HepG2 (cell line): ENCODE results near the gene UTP15. TPM values are rescaled to one million over a fixed set of nuclear protein-coding genes. Genes with fewer than 3 reads are reported as not detected.
A peak's percentile ranks its signal among the peaks of the same experiment; 100 is the strongest.

Experiments used
- GATAD1 ChIP-seq: IDR thresholded peaks from 2 replicates; pipeline ENCODE4 v1.6.1; 2016; ENCODE audit warnings: missing genetic modification reagents, missing compliant biosample characterization
- GFI1 ChIP-seq: sonication (generic); formaldehyde crosslinking; IDR thresholded peaks from 2 replicates; pipeline ENCODE4 v1.5.0; 2020; ENCODE audit warnings: missing genetic modification reagents, mild to moderate bottlenecking, borderline replicate concordance
- GPBP1L1 ChIP-seq: sonication (generic); formaldehyde crosslinking; IDR thresholded peaks from 2 replicates; pipeline ENCODE4 v1.5.0; 2020; ENCODE audit warnings: mild to moderate bottlenecking, missing genetic modification reagents
- HOXD1 ChIP-seq: sonication (generic); formaldehyde crosslinking; IDR thresholded peaks from 2 replicates; pipeline ENCODE4 v1.5.0; 2020; ENCODE audit warnings: missing genetic modification reagents
- NR1H2 ChIP-seq: sonication (generic); formaldehyde crosslinking; IDR thresholded peaks from 2 replicates; pipeline ENCODE4 v1.8.1; 2022; ENCODE audit warnings: low read depth, missing genetic modification reagents, borderline replicate concordance
- NR3C1 ChIP-seq: sonication (generic); formaldehyde crosslinking; IDR thresholded peaks from 2 replicates; pipeline ENCODE4 v1.4.0; 2020; ENCODE audit warnings: missing genetic modification reagents
- POLR2G ChIP-seq: fragments of 200-400 bp; formaldehyde crosslinking; IDR thresholded peaks from 2 replicates; pipeline ENCODE4 v1.6.1; 2018; ENCODE audit warnings: mild to moderate bottlenecking, low read depth, low read length, moderate library complexity
- PRDM10 ChIP-seq: sonication (generic); formaldehyde crosslinking; IDR thresholded peaks from 2 replicates; pipeline ENCODE4 v1.4.0; 2020; ENCODE audit warnings: low read depth, missing genetic modification reagents
- SOX5 ChIP-seq: IDR thresholded peaks from 2 replicates; pipeline ENCODE4 v1.6.1; 2016; ENCODE audit warnings: borderline replicate concordance
- SPEN ChIP-seq: sonication (generic); formaldehyde crosslinking; IDR thresholded peaks from 2 replicates; pipeline ENCODE4 v1.5.1; 2020; ENCODE audit warnings: low read depth, mild to moderate bottlenecking, missing genetic modification reagents
- WIZ ChIP-seq: sonication (generic); formaldehyde crosslinking; IDR thresholded peaks from 2 replicates; pipeline ENCODE4 v1.5.1; 2020; ENCODE audit warnings: mild to moderate bottlenecking, missing genetic modification reagents
- XRCC5 ChIP-seq: fragments of 200-400 bp; formaldehyde crosslinking; optimal IDR thresholded peaks from 2 replicates; pipeline ENCODE3; 2017; ENCODE audit warnings: mild to moderate bottlenecking, low read length
- ZEB1 ChIP-seq: IDR thresholded peaks from 2 replicates; pipeline ENCODE4 v1.6.1; 2012; ENCODE audit warnings: mild to moderate bottlenecking, low read depth, inconsistent platforms; ENCODE audit not compliant: insufficient replicate concordance
- ZNF263 ChIP-seq: sonication (generic); formaldehyde crosslinking; IDR thresholded peaks from 2 replicates; pipeline ENCODE4 v1.4.0; 2020; ENCODE audit warnings: missing genetic modification reagents
- ZNF318 ChIP-seq: sonication (generic); formaldehyde crosslinking; IDR thresholded peaks from 2 replicates; pipeline ENCODE4 v1.4.0; 2020; ENCODE audit warnings: mild to moderate bottlenecking, missing genetic modification reagents
- polyA plus RNA-seq, 8 experiments: library from polyadenylated mRNA; depleted of rRNA in 3 of 8; stranded (reverse) in 7 of 8; unstranded in 1 of 8; fragments of >200 nt; fragmentation: Illumina TruSeq in 4 of 8; extraction: Trizol in 4 of 8; gene quantifications; 2 replicates each; pipeline versions ENCODE4 v1.2.1 to v1.2.3, GENCODE V29; 2011 to 2016; ENCODE audit warnings: low read depth in 4 of 8, missing spikeins in 1 of 8, mixed read lengths in 1 of 8; ENCODE audit not compliant: insufficient read depth in 1 of 8
- total RNA-seq, 5 experiments: library from RNA; depleted of rRNA; stranded (reverse); fragments of >200 nt; fragmentation: Illumina TruSeq; extraction: Trizol; gene quantifications; 2 replicates each; pipeline ENCODE4 v1.2.3, GENCODE V29; 2016; ENCODE audit warnings: low read depth in 1 of 5

UTP15 gene
- total and polyA plus RNA-seq, 2 of the 13 experiments (the other 11 are each of a cell fraction or from before 2014, with no cell fraction given), result 7.3 to 35.8 TPM

GRCh38 chr5:73625944-73626811 lies 60.6 kb downstream of the UTP15 start, which contains the start of gene ARHGEF28 (continued):
- TF ChIP-seq ZNF318 (no peak), PRDM10 (CRISPR knock-in tag) (no peak), GPBP1L1 (CRISPR knock-in tag) (no peak), GFI1 (CRISPR knock-in tag) (no peak), ZEB1 (peak; percentile 36), NR1H2 (CRISPR knock-in tag) (no peak), NR3C1 (no peak), ZNF263 (CRISPR knock-in tag) (no peak), HOXD1 (CRISPR knock-in tag) (no peak), SPEN (CRISPR knock-in tag) (no peak), SOX5 (CRISPR knock-in tag) (no peak), WIZ (CRISPR knock-in tag) (no peak), GATAD1 (CRISPR knock-in tag) (no peak), XRCC5 (no peak), POLR2G (peak; percentile 84)
